LNCaP clone FGC (cell line): ENCODE measurements around the gene GABBR1.

Source experiments
- DNase-seq: peaks from one replicate; pipeline ENCODE4 v3.0.0-alpha.2; 2011; ENCODE audit warnings: low read depth
- H3K4me3 ChIP-seq: 2 replicates; pipeline ENCODE4 v1.5.1; 2011; ENCODE audit warnings: mild to moderate bottlenecking, low read depth, low read length, control low read depth
- TF ChIP-seq, protein P1 (sequence below): IDR thresholded peaks from 2 replicates; pipeline ENCODE4 v1.5.1; 2012; ENCODE audit warnings: mild to moderate bottlenecking; ENCODE audit not compliant: control insufficient read depth, insufficient read depth; ENCODE audit errors: extremely low read depth

GABBR1 gene

DNA sequence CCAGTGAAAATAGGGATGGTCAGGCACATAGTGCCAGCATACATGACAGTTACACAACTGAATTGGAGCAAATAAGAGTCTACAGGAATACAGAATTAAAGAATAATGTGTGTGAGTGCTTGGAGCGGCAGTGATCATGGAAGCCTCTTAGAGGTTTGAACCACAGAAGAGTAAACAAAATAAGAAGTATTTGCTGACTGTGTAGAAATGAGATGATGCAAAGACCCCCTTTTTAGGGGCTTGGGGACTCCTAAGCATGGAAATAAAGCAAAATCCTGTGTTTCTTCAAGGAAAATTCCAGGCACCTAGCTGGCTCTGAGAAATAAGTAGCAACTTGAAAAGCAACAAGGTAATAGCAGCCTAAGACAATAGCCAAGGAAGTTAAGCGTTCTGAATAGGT, 41.3 kb downstream of the GABBR1 start:
- TF ChIP-seq, protein P1, sequence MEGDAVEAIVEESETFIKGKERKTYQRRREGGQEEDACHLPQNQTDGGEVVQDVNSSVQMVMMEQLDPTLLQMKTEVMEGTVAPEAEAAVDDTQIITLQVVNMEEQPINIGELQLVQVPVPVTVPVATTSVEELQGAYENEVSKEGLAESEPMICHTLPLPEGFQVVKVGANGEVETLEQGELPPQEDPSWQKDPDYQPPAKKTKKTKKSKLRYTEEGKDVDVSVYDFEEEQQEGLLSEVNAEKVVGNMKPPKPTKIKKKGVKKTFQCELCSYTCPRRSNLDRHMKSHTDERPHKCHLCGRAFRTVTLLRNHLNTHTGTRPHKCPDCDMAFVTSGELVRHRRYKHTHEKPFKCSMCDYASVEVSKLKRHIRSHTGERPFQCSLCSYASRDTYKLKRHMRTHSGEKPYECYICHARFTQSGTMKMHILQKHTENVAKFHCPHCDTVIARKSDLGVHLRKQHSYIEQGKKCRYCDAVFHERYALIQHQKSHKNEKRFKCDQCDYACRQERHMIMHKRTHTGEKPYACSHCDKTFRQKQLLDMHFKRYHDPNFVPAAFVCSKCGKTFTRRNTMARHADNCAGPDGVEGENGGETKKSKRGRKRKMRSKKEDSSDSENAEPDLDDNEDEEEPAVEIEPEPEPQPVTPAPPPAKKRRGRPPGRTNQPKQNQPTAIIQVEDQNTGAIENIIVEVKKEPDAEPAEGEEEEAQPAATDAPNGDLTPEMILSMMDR, result no peak
- DNase-seq, result no peak
- no peak overlapping the region for H3K4me3 ChIP-seq

DNA sequence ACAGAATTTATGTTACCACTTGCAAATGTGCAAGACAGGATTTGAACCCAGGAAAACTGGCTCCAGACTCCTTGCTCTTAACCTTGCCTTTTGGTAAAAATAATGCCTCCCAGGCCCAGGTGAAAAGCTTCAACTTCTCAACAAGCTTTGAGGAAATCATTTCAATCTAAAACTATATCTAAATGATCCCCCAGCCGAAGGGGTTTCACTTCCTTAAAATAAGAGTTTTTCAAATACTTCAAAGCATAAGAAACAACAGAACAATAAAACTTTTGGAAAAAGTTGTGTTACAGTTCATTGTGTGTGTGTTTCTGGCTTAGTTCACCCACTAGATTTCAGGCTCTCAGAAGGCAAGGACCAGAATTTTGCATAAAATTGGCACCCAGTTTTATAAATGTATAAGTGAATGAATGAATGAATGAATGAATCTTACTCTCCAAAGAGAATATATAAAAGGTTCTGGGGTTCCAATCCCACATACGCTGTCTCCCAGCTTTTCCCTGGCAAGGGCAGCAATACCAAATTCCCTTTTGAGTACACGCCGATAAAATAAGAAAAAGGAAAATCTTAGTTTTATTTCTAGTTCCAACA, 42.7 kb downstream of the GABBR1 start:
- TF ChIP-seq, protein P1, result no peak
- no peak for DNase-seq
- H3K4me3 ChIP-seq, result no peak overlapping the region

DNA sequence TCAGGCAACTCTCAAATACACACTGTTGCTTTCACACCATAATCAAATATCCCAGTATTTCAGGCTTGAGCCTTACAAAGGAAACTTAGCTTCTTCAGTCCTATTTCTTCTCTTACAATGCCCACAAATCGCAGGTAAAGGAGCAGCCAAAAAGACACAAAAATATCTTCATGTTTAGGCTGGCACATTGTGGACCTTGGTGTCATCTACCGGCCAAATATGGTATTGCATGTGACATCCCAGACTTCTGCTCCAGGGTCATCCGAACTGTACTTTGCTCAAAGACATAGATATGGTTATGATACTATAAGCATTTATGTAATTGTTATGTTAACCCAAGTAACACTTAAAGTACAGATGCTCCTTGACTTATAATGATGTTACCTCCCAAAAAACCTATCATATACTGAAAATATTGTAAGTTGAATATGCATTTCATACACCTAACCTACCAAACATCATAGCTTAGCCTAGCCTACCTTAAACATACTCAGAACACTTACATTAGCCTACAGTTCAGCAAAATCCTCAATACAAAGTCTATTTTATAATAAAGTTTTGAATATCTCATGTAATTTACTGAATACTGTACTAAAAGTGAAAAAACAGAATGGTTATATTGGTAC, 43.4 kb downstream of the GABBR1 start:
- no peak for DNase-seq
- TF ChIP-seq, protein P1, result peak; percentile 98
- H3K4me3 ChIP-seq, result no peak overlapping the region

DNA sequence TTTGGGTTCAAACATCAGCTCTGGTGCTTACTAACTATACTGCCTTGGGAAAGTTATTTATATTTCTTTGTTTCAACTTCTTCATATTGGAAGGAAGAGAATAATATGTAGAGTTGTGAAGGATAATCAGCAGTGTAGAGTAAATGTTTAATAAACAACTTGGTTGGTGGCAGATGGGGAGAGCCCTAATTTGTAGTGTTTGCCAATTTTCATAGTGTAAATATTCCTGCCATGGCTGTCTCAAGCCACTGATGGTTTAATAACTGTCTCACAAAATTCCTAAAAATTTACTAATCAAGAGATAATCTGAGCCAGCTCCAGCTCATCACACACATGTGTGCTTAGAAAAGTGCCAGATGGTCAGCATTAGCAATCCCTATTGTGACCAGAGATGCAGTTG, 48.2 kb downstream of the GABBR1 start, which contains the start of gene OR2H2:
OR2H2 (plus strand) TSS at position 301 of the 400 bp plus-strand sequence. CDS start 2,824 bp downstream, outside the sequence.
- no peak within 1 kb of the TSS for H3K4me3 ChIP-seq
- no peak for DNase-seq
- TF ChIP-seq, protein P1, result no peak

DNA sequence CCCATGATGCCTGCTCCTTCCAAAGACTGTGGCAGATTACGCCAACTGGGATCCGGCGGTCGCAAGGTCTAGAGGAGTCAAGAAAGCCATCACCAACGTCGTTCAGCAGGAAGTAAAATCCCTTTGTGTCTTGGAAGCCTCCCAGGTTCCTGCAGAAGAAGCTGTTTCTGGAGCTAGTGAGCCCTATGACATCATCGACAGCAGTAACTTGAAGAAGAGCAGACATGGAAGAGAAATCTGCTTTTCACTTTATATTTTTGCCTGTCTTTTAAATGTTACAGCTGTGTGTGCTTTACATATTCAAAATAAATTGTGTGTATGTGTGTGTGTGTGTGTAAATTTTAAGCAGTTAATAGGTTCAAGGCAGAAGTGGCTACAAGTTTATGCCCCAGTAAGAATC, 55.4 kb downstream of the GABBR1 start:
- DNase-seq, result peak; percentile 13
- H3K4me3 ChIP-seq, result no peak overlapping the region
- TF ChIP-seq, protein P1, result no peak

DNA sequence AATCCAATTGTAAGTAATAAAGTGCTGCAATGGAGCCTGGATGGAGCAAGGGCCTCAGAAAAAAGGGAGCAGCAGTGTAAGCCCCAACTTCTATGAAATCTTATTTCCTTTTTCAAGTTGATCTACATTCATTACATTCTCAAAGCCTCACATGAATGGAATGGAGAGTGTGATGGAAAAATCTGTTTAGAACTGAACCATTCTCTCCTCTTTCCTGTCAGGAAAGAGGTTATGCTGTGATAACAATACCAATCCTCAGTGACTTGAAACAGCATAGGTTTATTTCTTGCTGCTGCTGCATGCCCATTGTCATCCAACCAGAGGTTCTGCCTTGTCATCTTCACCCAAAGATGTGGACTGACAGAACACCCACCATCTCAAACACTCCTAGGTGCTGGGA, 56.9 kb downstream of the GABBR1 start:
- TF ChIP-seq, protein P1, result no peak
- H3K4me3 ChIP-seq, result no peak overlapping the region
- DNase-seq, result no peak

DNA sequence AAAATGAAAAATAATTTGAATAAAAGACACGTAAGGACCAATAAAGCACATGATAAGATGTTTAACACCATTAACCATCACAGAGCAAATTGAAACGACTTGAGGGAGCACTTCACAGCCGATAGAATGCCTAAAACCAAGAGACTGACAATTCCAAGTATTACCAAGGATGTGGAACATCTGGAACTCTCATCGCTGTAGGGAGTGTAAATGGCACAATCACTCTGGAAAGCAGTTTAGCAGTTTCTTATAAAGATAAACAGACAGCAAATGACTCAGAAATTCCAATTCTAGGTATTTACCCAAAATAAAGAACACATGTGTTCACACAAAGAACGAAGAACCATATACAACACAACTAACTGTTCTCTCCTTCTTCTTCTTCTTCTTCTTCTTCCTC, 65.0 kb downstream of the GABBR1 start:
- no peak for DNase-seq
- TF ChIP-seq, protein P1, result no peak
- no peak overlapping the region for H3K4me3 ChIP-seq
